SHP77 treated with DMSO at 0.1 percent for 48 hours (cell line): ENCODE measurements around the gene OXA1L.
"Not testable (repeated sequence)": the region's sequence is repeated elsewhere in the genome, so short reads cannot be mapped to it uniquely, and the experiment has no call there.

Experiments
- DNase-seq: peaks from one replicate; lab custom pipeline; 2025; lab: John Stamatoyannopoulos, UW

Gene OXA1L

DNA sequence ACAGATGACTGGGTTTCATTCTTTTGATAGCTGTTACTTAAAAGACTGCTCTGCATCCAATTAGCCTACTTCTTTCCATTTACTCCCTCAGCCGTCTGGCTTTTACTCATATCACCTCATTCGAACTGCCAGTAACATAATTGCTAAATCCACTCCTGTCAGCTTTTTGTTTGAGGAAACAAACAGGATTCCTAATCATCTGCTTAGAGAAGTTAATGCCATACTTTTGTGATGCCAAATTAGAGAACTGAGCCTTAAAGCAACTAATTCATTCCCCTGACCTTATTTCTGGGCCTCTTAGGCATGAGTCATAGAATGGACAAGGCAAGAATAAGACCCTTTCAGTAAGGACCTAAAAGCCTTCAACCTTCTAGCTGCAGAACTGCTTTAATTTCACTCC, 2.9 kb downstream of the OXA1L start:
- DNase-seq: no peak

DNA sequence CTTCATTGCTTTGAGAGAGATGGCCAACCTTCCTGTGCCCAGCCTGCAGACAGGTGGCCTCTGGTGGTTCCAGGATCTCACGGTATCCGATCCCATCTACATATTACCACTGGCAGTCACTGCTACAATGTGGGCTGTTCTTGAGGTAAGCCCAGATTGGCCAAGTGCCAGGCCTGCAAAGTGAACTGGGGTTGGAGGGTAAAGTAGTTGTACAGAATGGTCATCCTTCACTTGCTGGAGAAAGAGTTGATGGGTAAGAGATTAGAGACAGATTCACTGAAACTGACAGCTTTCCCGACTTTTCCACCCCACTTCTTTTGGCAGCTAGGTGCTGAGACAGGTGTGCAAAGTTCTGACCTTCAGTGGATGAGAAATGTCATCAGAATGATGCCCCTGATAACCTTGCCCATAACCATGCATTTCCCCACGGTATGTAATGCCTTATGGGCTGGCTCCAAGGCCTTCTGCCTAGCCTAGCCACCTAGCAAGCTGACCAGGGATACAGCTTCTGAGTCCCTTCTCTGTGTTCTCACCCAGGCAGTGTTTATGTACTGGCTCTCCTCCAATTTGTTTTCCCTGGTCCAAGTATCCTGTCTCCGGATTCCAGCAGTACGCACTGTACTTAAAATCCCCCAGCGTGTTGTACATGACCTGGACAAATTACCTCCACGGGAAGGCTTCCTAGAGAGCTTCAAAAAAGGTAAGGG, 4.1 kb downstream of the OXA1L start:
- no peak for DNase-seq

DNA sequence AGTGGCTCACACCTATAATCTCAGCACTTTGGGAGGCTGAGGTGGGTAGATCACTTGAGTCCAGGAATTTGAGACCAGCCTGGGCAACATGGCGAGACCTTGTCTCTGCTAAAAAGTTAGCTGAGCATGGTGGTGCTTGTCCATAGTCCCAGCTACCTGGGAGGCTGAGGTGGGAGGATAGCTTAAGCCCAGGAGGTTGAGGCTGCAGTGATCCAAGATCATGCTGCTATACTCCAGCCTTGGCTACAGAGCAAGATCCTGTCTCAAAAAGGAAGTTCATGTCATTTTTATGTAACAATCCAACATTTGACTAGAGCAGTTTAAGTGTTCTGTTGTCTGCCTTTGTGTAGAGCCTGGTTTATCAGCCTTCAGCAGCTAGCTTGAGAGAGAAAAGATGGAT, 6.2 kb downstream of the OXA1L start:
- no peak for DNase-seq

DNA sequence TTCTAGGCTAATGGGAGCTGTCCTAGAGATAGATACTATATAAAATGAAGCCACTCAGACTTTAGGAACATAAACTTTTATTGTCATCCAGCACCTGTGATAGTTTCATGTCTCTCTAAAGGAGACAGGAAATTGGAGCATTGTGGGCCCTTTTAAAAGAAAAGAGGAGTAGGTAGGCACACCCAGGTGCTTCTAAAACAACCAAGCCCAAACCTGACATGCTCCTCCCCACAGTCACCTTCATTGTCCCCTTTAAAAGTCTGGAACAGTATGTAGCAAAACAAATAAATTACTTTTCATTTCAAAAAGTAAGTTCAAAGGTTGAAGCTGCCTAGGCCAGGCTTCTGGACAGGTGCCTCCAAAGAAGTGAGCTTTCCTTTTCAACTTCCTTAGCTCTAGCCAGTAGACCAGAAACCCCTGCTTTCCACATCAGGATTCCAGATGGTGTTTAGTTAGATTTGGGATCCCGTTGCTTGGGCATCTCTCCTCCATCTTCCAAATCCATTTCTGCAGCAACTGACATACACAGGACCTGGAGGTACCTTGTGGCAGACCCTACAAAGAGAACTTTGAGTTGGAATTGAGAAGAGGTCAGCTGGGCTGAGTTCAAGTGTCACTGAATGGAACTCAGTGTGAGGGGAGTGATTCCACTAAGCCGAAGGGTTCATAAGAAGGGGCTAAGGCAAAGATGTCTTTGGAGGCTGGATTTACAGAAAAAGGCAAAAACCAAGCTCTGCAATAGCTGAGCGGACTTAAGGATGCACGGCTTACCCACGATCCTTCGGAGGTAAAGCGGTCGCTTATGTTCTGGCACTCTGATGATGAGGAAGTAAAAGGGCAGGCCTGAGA, 6.9 kb downstream of the OXA1L start:
- no peak for DNase-seq

DNA sequence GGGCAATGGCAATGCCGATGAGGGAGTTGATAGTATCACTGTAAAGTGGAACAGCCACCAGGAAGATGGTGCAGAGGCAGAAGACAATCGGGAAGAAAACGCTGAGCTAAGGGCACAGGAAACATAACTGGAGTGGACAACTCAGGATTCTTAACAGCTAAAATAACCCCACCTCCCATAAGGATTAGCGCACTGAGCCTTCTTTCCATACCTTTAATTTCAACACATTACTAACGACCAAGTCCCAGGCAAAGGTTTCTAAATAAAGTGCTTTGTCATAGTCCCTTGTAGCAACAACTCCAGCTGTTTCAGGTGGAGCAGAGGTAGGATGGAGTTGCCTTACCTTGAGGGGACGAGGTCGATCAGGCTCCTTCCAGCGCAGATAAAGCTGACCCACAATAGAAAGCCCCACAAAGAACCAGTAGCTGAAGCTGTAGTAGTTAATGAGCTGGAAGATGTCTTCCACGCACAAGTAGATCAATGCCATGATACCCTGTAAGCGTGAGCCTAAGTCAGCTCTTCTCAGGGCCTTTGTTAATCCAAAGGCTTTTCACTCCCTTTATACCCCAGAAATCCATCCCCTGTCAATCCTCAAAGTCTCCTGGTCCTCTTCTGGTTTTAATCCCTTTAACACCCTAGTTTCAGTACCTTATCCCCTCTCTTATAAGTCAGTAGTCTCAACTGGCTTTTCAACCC, 7.7 kb downstream of the OXA1L start:
- no peak for DNase-seq

DNA sequence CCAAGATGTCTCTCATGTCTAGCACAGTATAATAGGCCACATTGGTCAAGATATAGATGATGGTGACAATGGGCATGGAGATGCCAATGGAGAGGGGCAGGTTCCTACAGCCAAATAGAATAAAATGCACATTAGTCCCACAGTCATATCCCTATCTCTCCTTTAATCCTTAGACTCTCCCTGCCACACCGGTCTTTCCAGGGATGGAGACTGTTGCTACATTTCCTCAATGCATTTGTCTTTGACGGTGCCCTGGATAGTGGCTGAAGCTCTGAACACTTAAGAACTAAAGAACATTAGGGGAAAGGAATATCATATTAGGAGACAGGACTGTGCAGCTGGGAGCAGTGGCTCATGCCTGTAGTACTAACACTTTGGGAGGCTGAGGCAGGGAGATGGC, 9.7 kb downstream of the OXA1L start:
- no peak for DNase-seq

DNA sequence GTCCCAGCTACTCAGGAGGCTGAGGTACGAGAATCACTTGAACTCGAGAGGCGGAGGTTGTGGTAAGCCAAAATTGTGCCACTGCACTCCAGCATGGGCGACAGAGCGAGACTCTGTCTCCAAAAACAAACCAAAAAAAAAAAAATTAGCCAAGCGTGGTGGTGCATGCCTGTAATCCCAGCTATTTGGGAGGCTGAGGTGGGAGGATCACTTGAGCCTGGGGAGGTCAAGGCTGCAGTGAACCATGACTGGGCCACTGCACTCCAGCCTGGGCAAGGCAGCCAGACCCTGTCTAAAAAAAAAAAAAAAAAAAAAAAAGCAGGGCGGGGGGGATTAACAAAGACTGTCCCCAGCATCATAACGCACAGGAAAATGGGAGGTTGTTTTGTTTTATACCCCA, 10.4 kb downstream of the OXA1L start:
- not testable (repeated sequence) for DNase-seq

DNA sequence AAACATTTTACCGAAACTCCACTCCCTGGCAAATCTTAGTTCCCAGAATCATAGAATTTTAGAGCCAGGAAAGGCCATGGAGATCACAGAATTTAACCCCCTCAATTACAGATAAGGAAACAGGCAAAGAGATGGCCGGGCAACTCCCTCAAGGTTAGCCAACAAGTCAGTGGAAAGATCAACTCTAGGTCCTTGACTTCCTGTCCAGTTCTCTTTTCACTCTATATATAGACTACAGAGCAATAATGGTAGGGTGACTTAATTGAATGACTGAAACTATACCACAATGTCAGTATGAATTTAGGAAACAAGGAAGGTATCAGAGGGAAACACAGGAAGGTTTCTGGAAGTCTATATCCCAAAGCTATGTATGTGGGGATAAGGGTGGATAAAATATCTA, 11.6 kb downstream of the OXA1L start:
- no peak for DNase-seq

DNA sequence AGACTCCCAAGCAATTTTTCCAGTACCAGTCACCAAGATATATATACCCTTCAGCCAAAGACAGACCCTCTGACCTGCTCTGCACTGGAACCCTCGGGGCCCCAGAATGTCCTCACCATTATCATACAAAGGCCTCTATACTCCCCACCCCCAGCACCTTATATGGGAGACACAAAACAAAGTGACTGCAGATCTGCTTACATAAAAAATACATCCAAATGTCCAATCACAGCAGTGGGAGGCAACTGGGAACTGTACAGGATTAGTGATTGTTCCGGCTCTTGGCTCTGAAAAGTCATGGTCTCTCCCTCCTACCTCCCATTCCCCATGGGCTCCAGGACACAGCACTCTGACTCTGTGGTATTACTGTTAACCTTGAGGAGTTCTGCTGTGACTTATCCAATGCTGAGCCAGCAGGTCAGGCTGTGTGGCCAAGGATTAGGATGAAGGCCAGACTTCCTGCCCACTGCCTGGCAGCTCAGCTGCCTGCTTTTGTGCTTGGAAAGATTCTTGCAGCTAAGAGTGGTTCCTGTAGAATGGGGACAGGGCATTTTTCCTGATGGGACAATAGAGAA, 13.7 kb downstream of the OXA1L start:
- DNase-seq: no peak

DNA sequence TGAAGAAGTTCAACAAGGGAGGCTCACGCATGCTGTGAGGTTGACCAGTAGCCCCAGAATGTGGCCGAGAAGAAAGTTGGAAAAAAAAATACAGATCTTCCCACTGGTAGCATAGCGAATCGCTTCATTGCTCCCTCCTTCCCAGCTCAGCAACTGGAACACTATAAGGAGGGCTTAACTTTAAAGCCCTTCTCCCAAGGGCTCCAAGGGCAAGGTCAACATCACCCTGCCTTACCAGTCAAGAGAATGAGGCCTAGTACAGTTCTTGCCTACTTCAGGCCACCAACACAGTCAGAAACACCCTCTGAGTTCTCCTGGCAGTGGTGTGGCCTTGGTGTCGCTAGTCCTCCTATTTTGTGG, 14.4 kb downstream of the OXA1L start:
- no peak for DNase-seq

DNA sequence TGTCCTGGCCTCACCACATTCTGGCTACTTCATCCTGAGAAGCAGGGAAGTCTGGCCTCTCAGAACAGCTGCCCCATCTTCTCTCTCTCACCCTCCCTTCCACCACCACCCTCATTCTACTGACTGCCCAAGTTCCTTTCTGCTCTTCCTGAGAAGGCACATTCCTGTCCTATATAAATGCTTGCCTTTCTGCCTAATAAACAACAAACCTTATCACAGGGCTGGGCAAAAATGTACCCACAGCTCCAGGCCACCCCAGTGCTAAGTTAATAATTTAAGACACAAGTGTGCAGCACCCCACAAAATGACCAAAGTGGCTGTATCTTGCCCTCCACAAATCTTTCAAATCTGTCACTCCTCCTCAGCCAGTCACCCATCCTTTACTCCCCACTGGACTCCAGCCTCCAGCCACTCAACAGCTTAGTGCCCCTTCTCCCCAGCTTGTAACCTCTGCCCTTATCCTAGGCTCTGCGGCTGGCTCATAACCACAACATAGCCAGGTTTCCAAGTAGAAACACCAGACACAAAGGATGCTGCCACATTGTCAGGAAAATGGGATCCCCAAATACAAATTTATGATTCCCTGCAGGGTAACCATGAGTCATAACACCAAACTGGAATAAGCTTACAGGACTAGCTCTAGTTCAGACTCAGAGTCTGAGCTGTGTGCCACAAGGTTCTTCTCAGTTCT, 15.0 kb downstream of the OXA1L start:
- no peak for DNase-seq

DNA sequence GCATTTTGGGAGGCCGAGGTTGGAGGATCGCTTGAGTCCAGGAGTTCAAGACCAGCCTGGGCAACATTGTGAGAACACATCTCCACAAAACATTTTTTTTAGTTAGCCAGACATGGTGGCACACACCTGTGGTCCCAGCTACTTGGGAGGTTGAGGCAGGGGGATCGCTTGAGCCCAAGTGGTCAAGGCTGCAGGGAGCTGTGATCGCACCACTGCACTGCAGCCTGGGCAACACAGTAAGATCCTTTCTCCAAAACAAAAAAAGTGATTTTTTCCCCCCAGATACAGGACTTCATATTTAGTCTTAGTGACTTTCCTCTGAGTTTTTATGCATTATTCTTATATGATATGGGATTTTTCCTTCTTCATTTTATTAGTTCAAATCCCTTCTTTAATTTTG, 20.2 kb downstream of the OXA1L start:
- DNase-seq: no peak

DNA sequence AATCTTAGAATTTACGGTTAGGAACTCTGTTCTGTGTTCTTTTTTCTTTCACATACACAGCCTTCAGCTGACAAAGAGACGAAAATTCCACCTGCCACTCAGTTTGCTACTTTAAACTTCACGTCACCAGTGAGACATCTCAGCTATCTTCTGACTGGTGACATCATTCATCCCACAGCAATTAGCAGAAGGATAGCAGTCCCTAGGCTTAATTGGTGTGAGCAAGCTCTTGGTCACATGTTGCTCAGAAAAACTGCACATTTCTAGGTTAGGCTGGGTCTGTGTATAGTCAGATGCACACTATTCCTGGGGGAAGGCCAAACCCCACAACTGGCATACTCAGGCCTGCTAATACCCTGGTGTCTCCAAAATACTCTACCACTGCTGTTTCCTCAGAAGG, 24.8 kb downstream of the OXA1L start:
- DNase-seq: no peak

DNA sequence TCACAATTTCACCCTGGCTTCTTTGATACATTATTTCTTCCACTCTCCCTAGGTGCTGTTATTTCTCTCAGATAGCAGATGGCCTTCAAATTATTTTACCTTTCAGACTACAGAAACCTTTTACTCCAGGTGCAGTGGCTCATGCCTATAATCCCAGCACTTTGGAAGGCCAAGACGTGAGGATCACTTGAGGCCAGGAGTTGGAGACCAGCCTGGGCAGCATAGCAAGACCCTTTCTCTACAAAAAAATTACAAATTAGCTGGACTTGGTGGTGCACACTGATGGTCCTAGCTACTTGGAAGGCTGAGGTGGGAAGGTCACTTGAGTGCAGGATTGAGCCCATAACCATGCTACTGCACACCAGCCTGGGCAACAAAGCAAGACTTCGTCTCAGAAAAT, 25.7 kb downstream of the OXA1L start:
- DNase-seq: no peak

DNA sequence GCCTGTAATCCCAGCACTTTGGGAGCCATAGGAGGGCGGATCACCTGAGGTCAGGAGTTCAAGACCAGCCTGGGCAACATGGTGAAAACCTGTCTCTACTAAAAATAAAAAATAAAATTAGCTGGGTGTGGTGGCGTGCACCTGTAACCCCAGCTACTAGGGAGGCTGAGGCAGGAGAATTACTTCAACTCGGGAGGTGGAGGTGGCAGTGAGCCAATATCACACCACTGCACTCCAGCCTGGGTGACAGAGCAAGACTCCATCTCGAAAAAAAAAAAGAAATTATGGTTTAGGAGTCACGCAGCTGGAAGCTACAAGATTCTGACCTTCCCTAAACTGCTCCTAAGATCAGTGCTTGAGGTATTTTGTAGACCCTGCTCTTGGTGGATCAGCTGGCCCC, 27.1 kb downstream of the OXA1L start:
- not testable (repeated sequence) for DNase-seq

DNA sequence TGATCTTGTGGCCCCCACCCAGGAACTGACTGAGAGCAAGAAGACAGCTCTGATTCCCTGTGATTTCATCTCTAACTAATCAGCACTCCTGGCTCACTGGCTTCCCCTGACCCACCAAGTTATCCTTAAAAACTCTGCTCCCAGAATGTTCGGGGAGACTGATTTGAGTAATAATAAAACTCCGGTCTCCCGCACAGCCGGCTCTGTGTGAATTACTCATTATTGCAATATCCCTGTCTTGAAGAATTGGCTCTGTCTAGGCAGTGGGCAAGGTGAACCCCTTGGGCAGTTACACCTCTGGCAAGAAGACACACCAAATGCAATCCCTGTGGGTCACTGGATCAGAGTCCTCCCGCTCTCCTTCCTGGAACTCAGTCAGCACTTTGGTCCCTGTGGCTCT, 27.5 kb downstream of the OXA1L start:
- no peak for DNase-seq

DNA sequence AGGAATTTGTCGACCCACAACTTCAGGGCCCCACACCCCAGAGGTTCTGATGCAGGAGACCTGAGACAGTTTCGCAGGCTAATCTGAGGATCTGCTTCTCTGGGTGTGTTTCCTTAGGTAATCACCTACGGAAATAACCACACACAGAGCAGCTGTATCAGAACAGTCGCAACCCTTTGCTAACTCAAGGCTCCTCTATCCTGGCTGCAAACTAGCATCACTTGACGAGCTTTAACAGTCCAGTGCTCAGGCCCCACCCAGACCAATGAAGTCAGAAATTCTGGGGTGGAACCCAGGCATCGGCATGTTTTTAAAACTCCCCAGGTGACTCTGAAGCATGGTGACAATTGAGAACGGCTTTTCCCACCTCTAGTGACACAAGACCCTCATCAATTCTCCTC, 28.1 kb downstream of the OXA1L start:
- no peak for DNase-seq

DNA sequence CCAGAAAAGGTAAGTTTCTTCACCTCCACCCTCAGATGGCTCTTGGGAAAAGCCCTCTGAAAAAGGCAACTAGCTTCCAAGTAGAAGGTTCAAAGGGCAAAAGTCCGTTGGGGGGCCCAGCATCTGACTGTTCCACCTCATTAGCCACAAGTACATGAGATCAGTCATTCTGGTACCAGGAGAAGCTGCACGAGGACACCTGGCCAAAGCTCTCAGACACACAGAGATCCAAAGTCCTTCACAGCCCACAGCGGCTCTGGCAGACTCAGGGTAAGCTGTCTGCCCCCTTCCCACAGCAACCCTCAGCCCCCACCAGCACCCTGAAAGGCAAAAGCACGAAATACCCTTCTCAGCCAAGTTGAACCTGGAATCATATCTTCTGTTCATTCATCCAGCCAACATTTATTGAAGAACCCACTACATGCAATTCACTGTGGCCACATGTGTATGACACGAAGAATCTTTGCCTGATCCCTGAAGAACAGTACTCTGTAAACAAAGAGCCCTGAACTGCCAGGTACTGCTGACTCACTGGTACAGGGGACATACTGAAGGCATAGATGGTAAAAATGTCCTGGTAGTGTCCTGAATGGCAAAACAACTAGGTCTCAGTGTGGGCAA, 29.7 kb downstream of the OXA1L start:
- no peak for DNase-seq

DNA sequence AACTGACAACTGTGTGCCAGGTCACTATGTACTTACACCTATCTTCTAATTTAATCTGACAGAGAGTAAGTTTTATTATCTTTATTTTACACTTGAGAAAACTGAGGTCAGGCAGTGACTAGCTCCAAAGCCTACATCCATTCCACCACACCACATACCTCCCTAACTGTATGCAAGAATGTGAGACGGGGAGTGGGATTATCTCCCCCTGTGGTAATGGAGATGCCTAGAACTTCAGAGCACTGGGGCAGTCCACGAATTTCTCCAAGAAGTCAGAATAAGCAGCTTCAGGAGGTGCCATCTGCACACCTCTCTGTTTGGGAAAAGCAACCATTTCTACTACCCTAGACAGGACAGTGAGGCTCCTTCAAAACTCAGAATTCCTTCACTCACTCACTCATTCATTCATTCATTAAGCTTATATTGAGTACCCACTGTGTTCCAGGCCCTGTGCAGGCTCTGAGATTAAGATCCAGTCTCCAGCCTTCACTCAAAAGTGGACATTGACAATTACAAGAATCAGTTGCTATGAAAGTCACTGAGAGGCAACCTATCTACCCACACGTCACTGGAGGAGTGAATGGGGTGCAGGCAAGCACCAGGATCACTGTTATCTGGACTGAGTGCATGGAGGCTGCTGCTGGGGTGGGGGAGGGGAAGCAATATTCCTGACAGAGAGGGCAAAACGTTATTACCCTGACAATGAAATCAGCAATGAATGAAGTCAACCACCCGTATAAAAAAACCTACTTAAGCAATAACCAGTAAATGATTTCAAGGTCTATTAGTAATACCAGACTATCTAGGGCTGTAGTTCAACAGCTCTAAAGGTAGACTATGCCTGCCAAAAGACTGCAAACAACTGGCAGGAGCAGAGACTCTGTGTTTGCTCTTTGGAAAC, 30.8 kb downstream of the OXA1L start:
- DNase-seq: no peak

DNA sequence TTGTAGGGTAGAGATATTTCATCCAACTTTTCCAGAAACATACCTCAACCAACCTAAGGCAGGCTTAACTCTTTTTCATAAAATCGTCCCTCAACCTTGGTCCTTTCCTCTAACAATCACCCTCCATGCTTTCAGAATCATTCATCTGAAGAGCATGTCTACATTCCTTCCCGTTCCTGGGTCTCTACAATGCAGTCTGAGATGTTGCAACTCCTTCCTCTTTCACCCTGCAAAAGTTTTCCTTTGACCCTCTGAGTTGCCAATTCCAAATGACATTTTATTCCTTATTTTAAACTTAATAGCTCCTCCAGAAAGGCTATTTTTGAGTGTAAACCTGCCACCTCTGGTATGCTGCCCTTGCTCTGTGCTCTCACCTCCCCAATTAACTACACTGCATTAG, 32.0 kb downstream of the OXA1L start:
- DNase-seq: no peak

DNA sequence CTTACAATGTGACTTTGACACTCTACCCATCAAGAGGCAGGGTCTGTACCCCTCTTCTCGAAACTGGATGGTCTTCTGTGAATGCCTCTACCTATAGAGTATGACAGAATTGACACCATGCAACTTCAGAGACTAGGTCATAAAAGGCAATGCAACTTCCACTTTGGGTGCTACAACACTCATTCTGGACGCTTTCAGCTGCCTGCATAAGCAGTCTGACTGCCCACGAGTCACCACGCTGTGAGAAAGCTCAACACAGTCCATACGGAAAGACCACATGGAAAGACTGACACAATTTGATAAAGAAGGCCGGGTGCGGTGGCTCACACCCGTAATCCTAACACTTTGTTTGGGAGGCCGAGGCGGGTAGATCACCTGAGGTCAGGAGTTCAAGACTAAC, 33.9 kb downstream of the OXA1L start:
- DNase-seq: no peak
